HEK293 (cell line): ENCODE data around the gene NAALADL2.

ENCODE experiments used
- CTCF ChIA-PET: fragments of 350-600 bp; formaldehyde crosslinking; extraction: SDS; loops from one replicate; lab custom pipeline; 2021; ENCODE audit warnings: antibody characterized with exemption; lab: Yijun Ruan, JAX
- POLR2A ChIA-PET: fragments of 300-600 bp; formaldehyde crosslinking; extraction: SDS; loops from one replicate; lab custom pipeline; 2020; ENCODE audit warnings: antibody characterized with exemption, inconsistent platforms; lab: Yijun Ruan, JAX
- H3K27ac ChIP-seq: fragments of 200-500 bp; sonication (Bioruptor generic); 2 replicates; pipeline ENCODE4 v1.5.1; 2014; ENCODE audit warnings: low read depth, low read length, control low read depth, inconsistent platforms; ENCODE audit errors: extremely low read depth
- H3K36me3 ChIP-seq, 2 experiments: fragments of 200-500 bp in 1 of 2; sonication (Bioruptor generic) in 1 of 2; 1 replicate in 1 of 2; 2 replicates in 1 of 2; pipeline ENCODE4 v1.5.1; 2014 to 2017; ENCODE audit warnings: inconsistent platforms in 2 of 2, low read length in 2 of 2; ENCODE audit not compliant: control insufficient read depth in 2 of 2, insufficient read depth in 1 of 2
- H3K4me1 ChIP-seq: fragments of 200-500 bp; sonication (Bioruptor generic); 2 replicates; pipeline ENCODE4 v1.5.1; 2014; ENCODE audit warnings: mild to moderate bottlenecking, low read length, inconsistent platforms; ENCODE audit not compliant: control insufficient read depth, insufficient read depth
- H3K4me3 ChIP-seq: 2 replicates; pipeline ENCODE4 v1.5.1; 2011; ENCODE audit warnings: low read depth, mild to moderate bottlenecking, control low read depth, low read length, moderate library complexity
- H3K9me3 ChIP-seq: fragments of 200-500 bp; sonication (Bioruptor generic); 2 replicates; pipeline ENCODE4 v1.5.1; 2014; ENCODE audit warnings: low read depth, low read length, inconsistent platforms; ENCODE audit not compliant: control insufficient read depth, insufficient read depth
- KLF9 ChIP-seq: fragments of 450-650 bp; formaldehyde crosslinking; IDR thresholded peaks from 2 replicates; pipeline ENCODE4 v1.5.1; 2016; ENCODE audit warnings: missing biosample characterization, missing genetic modification characterization, low read depth
- MEIS1 ChIP-seq: sonication (generic); formaldehyde crosslinking; IDR thresholded peaks from 2 replicates; pipeline ENCODE4 v1.8.1; 2022; ENCODE audit warnings: missing genetic modification reagents, mild to moderate bottlenecking, borderline replicate concordance
- MYNN ChIP-seq: fragments of 450-650 bp; formaldehyde crosslinking; IDR thresholded peaks from 2 replicates; pipeline ENCODE4 v1.5.1; 2016; ENCODE audit warnings: missing biosample characterization, missing genetic modification characterization, borderline replicate concordance
- PRDM6 ChIP-seq: fragments of 450-650 bp; formaldehyde crosslinking; IDR thresholded peaks from 2 replicates; pipeline ENCODE4 v1.5.1; 2017; ENCODE audit warnings: missing biosample characterization, missing genetic modification characterization
- ZBTB11 ChIP-seq: fragments of 450-650 bp; formaldehyde crosslinking; conservative IDR thresholded peaks from 2 replicates; pipeline ENCODE4 v1.5.1; 2016; ENCODE audit warnings: low read depth, missing biosample characterization, missing genetic modification characterization
- ZFP69B ChIP-seq: fragments of 450-650 bp; formaldehyde crosslinking; IDR thresholded peaks from 2 replicates; pipeline ENCODE4 v1.5.1; 2016; ENCODE audit warnings: missing biosample characterization, missing genetic modification characterization
- ZIC2 ChIP-seq: fragments of 450-650 bp; formaldehyde crosslinking; IDR thresholded peaks from 2 replicates; pipeline ENCODE4 v1.5.1; 2016; ENCODE audit warnings: missing biosample characterization, missing genetic modification characterization
- ZNF10 ChIP-seq: fragments of 450-650 bp; formaldehyde crosslinking; IDR thresholded peaks from 2 replicates; pipeline ENCODE4 v1.5.1; 2017; ENCODE audit warnings: missing biosample characterization, missing genetic modification characterization
- ZNF184 ChIP-seq: fragments of 450-650 bp; IDR thresholded peaks from 2 replicates; pipeline ENCODE4 v1.5.1; 2018; ENCODE audit warnings: missing biosample characterization, mild to moderate bottlenecking, missing genetic modification characterization
- ZNF324 ChIP-seq: fragments of 450-650 bp; formaldehyde crosslinking; IDR thresholded peaks from 2 replicates; pipeline ENCODE4 v1.5.1; 2016; ENCODE audit warnings: missing biosample characterization, missing genetic modification characterization
- ZNF623 ChIP-seq: fragments of 450-650 bp; formaldehyde crosslinking; IDR thresholded peaks from 2 replicates; pipeline ENCODE4 v1.5.1; 2016; ENCODE audit warnings: missing biosample characterization, missing genetic modification characterization
- ZNF658 ChIP-seq: fragments of 450-650 bp; formaldehyde crosslinking; IDR thresholded peaks from 2 replicates; pipeline ENCODE4; 2016; ENCODE audit warnings: missing biosample characterization, missing genetic modification characterization
- ZNF704 ChIP-seq: fragments of 450-650 bp; formaldehyde crosslinking; IDR thresholded peaks from 2 replicates; pipeline ENCODE4 v1.5.1; 2016; ENCODE audit warnings: missing biosample characterization, missing genetic modification characterization
- ZNF785 ChIP-seq: fragments of 450-650 bp; formaldehyde crosslinking; IDR thresholded peaks from 2 replicates; pipeline ENCODE4 v1.5.1; 2016; ENCODE audit warnings: missing biosample characterization, missing genetic modification characterization
- ZNF792 ChIP-seq: fragments of 450-650 bp; formaldehyde crosslinking; IDR thresholded peaks from 2 replicates; pipeline ENCODE4 v1.5.1; 2016; ENCODE audit warnings: missing biosample characterization, missing genetic modification characterization
- ZSCAN18 ChIP-seq: fragments of 450-650 bp; formaldehyde crosslinking; IDR thresholded peaks from 2 replicates; pipeline ENCODE4 v1.5.1; 2016; ENCODE audit warnings: missing biosample characterization, missing genetic modification characterization
- TF ChIP-seq, protein P1 (sequence below): fragments of 450-650 bp; formaldehyde crosslinking; optimal IDR thresholded peaks from 2 replicates; pipeline ENCODE3; 2016; ENCODE audit warnings: missing biosample characterization, mild to moderate bottlenecking, missing genetic modification characterization

The NAALADL2 gene

DNA sequence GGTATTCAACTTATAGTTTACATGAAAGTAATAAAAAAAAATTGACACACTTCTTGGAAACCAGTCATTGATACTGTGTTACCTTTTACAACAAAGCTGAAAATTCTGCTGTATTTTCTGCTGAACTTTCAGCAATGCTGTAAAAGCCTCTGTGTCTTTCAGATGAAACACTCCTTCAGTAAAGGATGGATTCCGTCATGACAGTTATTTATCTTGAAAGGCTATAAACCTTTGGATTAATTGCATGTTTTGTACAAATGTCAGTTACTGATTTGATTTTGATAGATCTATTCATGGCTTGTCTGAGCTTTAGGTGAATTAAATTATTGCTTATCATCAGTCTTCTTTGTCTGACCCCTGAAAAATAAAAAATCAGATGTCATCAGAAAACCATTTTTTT lies 355.1 kb downstream of the NAALADL2 start:
- Histone ChIP-seq H3K36me3 (no peaks in the 10 kb centered on the region), H3K4me3 (no peak overlapping the region), H3K27ac (no peak overlapping the region), H3K9me3 (no peaks in the 10 kb centered on the region), H3K4me1 (no peaks in the 10 kb centered on the region)
- CTCF ChIA-PET = interaction anchor here (0.7 kb wide), 1 partner anchor 94 kb away, joined by 4 read pairs; no protein-coding TSS in a partner anchor
- TF ChIP-seq ZNF658 (tag by site-specific recombination) = no peak
- TF ChIP-seq, all 188 proteins: peak for 0
- POLR2A ChIA-PET = no interaction called here

DNA sequence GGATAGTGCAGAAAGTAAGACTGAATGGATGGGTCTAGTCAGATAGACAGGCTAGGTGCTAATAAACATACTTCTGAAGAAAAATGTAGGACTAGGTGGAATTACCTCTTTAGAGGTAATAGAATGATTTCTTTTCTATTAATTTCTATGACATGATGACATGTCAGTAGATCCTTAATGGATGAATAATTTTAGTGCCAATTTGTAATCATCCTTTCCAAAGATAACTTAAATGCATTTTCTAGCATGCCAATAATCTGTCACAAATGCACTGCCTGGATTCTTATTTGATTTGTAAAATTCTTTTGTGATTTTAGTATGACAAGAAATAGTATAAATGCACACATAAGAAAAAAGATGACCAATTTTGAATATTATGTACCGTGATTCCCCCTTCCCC lies 356.7 kb downstream of the NAALADL2 start:
- Histone ChIP-seq H3K36me3 (no peaks in the 10 kb centered on the region), H3K27ac (no peak overlapping the region), H3K9me3 (no peaks in the 10 kb centered on the region), H3K4me1 (no peaks in the 10 kb centered on the region), H3K4me3 (no peak overlapping the region)
- ChIA-PET CTCF (interaction anchor here (0.7 kb wide), 1 partner anchor 13 kb away, joined by 3 read pairs; no protein-coding TSS in a partner anchor), POLR2A (no interaction called here)
- TF ChIP-seq, protein P1, sequence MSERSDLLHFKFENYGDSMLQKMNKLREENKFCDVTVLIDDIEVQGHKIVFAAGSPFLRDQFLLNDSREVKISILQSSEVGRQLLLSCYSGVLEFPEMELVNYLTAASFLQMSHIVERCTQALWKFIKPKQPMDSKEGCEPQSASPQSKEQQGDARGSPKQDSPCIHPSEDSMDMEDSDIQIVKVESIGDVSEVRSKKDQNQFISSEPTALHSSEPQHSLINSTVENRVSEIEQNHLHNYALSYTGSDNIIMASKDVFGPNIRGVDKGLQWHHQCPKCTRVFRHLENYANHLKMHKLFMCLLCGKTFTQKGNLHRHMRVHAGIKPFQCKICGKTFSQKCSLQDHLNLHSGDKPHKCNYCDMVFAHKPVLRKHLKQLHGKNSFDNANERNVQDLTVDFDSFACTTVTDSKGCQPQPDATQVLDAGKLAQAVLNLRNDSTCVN (tag by site-specific recombination) = no peak
- TF ChIP-seq MEIS1 (CRISPR knock-in tag) (no peak), ZNF10 (no peak), ZNF324 (no peak), PRDM6 (tag by site-specific recombination) (no peak), ZFP69B (tag by site-specific recombination) (no peak), KLF9 (no peak), ZSCAN18 (tag by site-specific recombination) (no peak), ZBTB11 (tag by site-specific recombination) (no peak), ZNF184 (tag by site-specific recombination) (no peak)

DNA sequence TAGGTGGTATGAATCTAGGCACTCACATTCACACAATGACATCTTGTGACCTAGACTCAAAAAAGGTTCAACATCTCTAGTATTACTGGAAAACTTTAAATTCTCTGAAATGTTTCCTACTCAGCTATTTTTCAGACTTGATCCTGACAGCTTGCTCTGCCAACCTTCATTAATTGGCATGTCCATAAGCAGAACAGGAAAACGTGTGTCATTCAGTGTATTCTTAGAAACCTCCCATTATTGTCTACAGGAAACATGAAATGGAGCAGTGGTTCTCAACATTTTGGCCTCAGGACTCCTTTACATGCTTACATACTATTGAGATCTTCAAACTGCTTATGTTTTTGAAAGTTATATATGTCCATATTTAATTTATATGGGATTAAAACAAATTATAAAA lies 363.2 kb downstream of the NAALADL2 start:
- Histone ChIP-seq H3K36me3 (no peaks in the 10 kb centered on the region), H3K27ac (no peak overlapping the region), H3K4me1 (no peaks in the 10 kb centered on the region), H3K4me3 (no peak overlapping the region), H3K9me3 (no peaks in the 10 kb centered on the region)
- POLR2A ChIA-PET = no interaction called here
- TF ChIP-seq ZNF704 (tag by site-specific recombination) (no peak), ZNF623 (tag by site-specific recombination) (no peak), ZNF785 (no peak), MYNN (tag by site-specific recombination) (no peak), ZIC2 (tag by site-specific recombination) (no peak), ZNF792 (tag by site-specific recombination) (no peak)
- CTCF ChIA-PET = no interaction called here
